ENCODE data around the gene C1QA. TPM values are rescaled to one million over a fixed set of nuclear protein-coding genes. Genes with fewer than 3 reads are reported as not detected.

Gene C1QA
- total RNA-seq, 4 donors from 2014 or later, result 38.9 to 120 (median 65.3) TPM

GRCh38 chr1:22606161-22606560 is 30.3 kb upstream of the C1QA start:
- peaks cover 6% of the 10 kb centered on the region for H3K27me3 ChIP-seq
- no peaks in the 10 kb centered on the region for H3K9me3 ChIP-seq
- H3K36me3 ChIP-seq, result no peaks in the 10 kb centered on the region
- H3K4me1 ChIP-seq, result peaks cover 0 to under 1% of the 10 kb centered on the region in 2 donors
- H3K4me3 ChIP-seq (replicated peaks in 1 of 3), result no peak overlapping the region
- DNase-seq, result no peak
- no peak for TF ChIP-seq CTCF (IDR thresholded peaks at IDR 0.05)
- no peak for TF ChIP-seq POLR2A (IDR thresholded peaks at IDR 0.05)
- 56 to 57% methylated on average over 4 of the region's 4 CpGs for WGBS, 2 donors
- intact Hi-C loops (cut with DNase I), result no loop called here
- no peak overlapping the region for H3K27ac ChIP-seq

- intact Hi-C loops (cut with DNase I), result no loop called here
- H3K4me3 ChIP-seq (replicated peaks in 1 of 3), result no peak overlapping the region
- peaks cover 6% of the 10 kb centered on the region for H3K27me3 ChIP-seq
- no peaks in the 10 kb centered on the region for H3K9me3 ChIP-seq
- no peaks in the 10 kb centered on the region for H3K36me3 ChIP-seq
- no peak for DNase-seq
- no peak overlapping the region for H3K27ac ChIP-seq
- 2 to 7% methylated on average over 10 of the region's 10 CpGs for WGBS, 2 donors
- TF ChIP-seq CTCF (IDR thresholded peaks at IDR 0.05) (no peak), POLR2A (IDR thresholded peaks at IDR 0.05) (no peak)
- H3K4me1 ChIP-seq, result no peaks in the 10 kb centered on the region
These were observed 29.3 kb upstream of the C1QA start for GRCh38 chr1:22607154-22607553.

GRCh38 chr1:22608361-22608760 is 28.1 kb upstream of the C1QA start:
- Histone ChIP-seq H3K36me3 (no peaks in the 10 kb centered on the region), H3K27me3 (peaks cover 6% of the 10 kb centered on the region), H3K27ac (no peak overlapping the region), H3K9me3 (no peaks in the 10 kb centered on the region), H3K4me3 (replicated peaks in 1 of 3) (no peak overlapping the region), H3K4me1 (no peaks in the 10 kb centered on the region)
- TF ChIP-seq POLR2A (IDR thresholded peaks at IDR 0.05) (no peak), CTCF (IDR thresholded peaks at IDR 0.05) (no peak)
- intact Hi-C loops (cut with DNase I), result no loop called here
- no peak for DNase-seq
- WGBS, 2 donors, result 63% methylated on average over 3 of the region's 3 CpGs

DNA sequence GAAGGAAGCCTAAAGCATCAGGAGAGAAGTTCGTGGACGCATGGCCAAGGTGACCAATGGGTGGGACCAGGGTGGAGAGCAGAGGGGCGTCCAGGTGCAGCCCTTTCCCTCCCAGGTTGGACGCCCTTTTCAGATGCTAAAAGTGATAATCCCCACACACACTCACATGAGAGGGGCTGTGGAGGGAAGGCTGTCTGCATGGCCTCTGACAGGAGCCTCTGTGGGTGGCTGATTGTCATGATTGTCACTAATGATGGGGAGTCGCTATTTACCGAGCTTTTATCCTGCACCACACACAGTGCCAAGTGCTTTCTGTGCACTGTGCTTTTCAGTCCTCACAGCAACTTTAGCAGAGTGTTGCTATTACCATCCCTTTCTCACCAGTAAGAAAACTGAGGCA is 27.1 kb upstream of the C1QA start:
- Histone ChIP-seq H3K27ac (no peak overlapping the region), H3K9me3 (no peaks in the 10 kb centered on the region), H3K4me3 (replicated peaks in 1 of 3) (no peak overlapping the region), H3K27me3 (peaks cover 6% of the 10 kb centered on the region), H3K4me1 (no peaks in the 10 kb centered on the region), H3K36me3 (no peaks in the 10 kb centered on the region)
- intact Hi-C loops (cut with DNase I), result no loop called here
- no peak for DNase-seq
- no peak for TF ChIP-seq POLR2A (IDR thresholded peaks at IDR 0.05)
- no peak for TF ChIP-seq CTCF (IDR thresholded peaks at IDR 0.05)
- WGBS, 2 donors, result 15 to 26% methylated on average over 5 to 6 of the region's 6 CpGs

DNA sequence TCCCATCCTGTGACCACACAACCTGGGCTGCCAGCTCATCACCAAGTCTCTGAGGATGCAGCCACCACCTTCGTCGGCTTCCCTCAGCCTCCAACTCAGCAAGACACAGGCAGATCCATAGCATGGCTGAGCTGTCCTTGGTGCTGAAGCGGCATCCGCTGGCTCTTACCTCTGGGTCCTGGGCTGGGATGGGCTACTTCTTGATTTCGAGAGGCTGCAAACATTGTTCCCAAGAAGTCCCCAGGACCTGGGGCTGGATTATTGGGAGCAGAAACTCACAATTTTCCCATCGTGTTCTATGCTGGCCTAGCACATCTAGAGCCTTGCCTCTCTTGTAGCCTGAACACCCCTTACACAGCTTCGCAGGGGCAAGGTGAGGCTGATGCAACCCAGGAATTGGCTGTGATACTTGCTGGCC is 24.9 kb upstream of the C1QA start:
- intact Hi-C loops (cut with DNase I), result no loop called here
- H3K27ac ChIP-seq, result no peak overlapping the region
- H3K36me3 ChIP-seq, result no peaks in the 10 kb centered on the region
- no peaks in the 10 kb centered on the region for H3K9me3 ChIP-seq
- no peaks in the 10 kb centered on the region for H3K4me1 ChIP-seq
- H3K27me3 ChIP-seq, result peaks cover 6% of the 10 kb centered on the region
- no peak for TF ChIP-seq CTCF (IDR thresholded peaks at IDR 0.05)
- TF ChIP-seq POLR2A (IDR thresholded peaks at IDR 0.05), result no peak
- WGBS, 2 donors, result 21 to 28% methylated on average over 6 to 7 of the region's 7 CpGs
- H3K4me3 ChIP-seq (replicated peaks in 1 of 3), result no peak overlapping the region
- DNase-seq, result peak; percentile 32 to 58
